GM18499 (cell line): ENCODE results near the gene ERCC3.
A peak's percentile ranks its signal among the peaks of the same experiment; 100 is the strongest.

Experiments
- ATAC-seq: cut with Tn5 transposase; IDR thresholded peaks from one replicate; pipeline ENCODE4 v1.9.1; 2021; ENCODE audit warnings: moderate number of reproducible peaks; ENCODE audit not compliant: insufficient read depth, unreplicated experiment

The ERCC3 gene

GRCh38 chr2:127293748-127294562, at the start of gene ERCC3:
TSS of gene ERCC3 (minus strand) at chr2:127294144. CDS start at chr2:127294081, 63 bp downstream.
- peak; percentile 75 for ATAC-seq

- no peak for ATAC-seq
These were observed 49.3 kb upstream of the ERCC3 start for GRCh38 chr2:127343277-127343676.

GRCh38 chr2:127342101-127342500, 48.2 kb upstream of the ERCC3 start:
- no peak for ATAC-seq

- no peak for ATAC-seq
These were observed 38.4 kb upstream of the ERCC3 start for GRCh38 chr2:127332335-127332734.

GRCh38 chr2:127330753-127331152, 36.8 kb upstream of the ERCC3 start:
- no peak for ATAC-seq

- ATAC-seq = no peak
These were observed 32.5 kb upstream of the ERCC3 start for GRCh38 chr2:127326289-127326945.

GRCh38 chr2:127324635-127325034, 30.7 kb upstream of the ERCC3 start:
- no peak for ATAC-seq

GRCh38 chr2:127321303-127321702, 27.4 kb upstream of the ERCC3 start:
- no peak for ATAC-seq

- ATAC-seq = no peak
These were observed 26.8 kb upstream of the ERCC3 start for GRCh38 chr2:127320586-127321275.

- ATAC-seq = no peak
These were observed 26.1 kb upstream of the ERCC3 start for GRCh38 chr2:127320067-127320466.

- ATAC-seq = no peak
These were observed 20.4 kb upstream of the ERCC3 start for GRCh38 chr2:127314193-127314988.

GRCh38 chr2:127313406-127313805, 19.5 kb upstream of the ERCC3 start:
- ATAC-seq = peak; percentile 98

GRCh38 chr2:127310980-127311379, 17.0 kb upstream of the ERCC3 start:
- ATAC-seq = no peak

- ATAC-seq = no peak
These were observed 15.5 kb upstream of the ERCC3 start for GRCh38 chr2:127309468-127309867.

GRCh38 chr2:127308586-127309138, 14.7 kb upstream of the ERCC3 start:
- no peak for ATAC-seq

- ATAC-seq = no peak
These were observed 12.1 kb upstream of the ERCC3 start for GRCh38 chr2:127305990-127306585.

- no peak for ATAC-seq
These were observed 8.2 kb upstream of the ERCC3 start for GRCh38 chr2:127302168-127302567.

GRCh38 chr2:127293386-127293747, 577 bp downstream of the ERCC3 start:
- peak; percentile 5 for ATAC-seq

- ATAC-seq = no peak
These were observed 5.7 kb downstream of the ERCC3 start for GRCh38 chr2:127288274-127288673.

- ATAC-seq = no peak
These were observed 10.7 kb downstream of the ERCC3 start for GRCh38 chr2:127283275-127283674.
